T1000 (cell line): ENCODE data around the gene POLR3A.
"Not testable (repeated sequence)": the region's sequence is repeated elsewhere in the genome, so short reads cannot be mapped to it uniquely, and the experiment has no call there.

ENCODE experiments used
- DNase-seq: peaks from one replicate; lab custom pipeline; 2025; ENCODE audit warnings: mixed read lengths; lab: John Stamatoyannopoulos, UW

Gene POLR3A

GRCh38 chr10:78029269-78030226, at the start of gene POLR3A:
Gene POLR3A (minus strand): TSS chr10:78029515. CDS start chr10:78029407, 108 bp downstream.
- DNase-seq, result peak; percentile 94

GRCh38 chr10:78078539-78079330, 49.4 kb upstream of the POLR3A start:
- DNase-seq, result no peak

GRCh38 chr10:78075806-78076205, 46.5 kb upstream of the POLR3A start:
- DNase-seq, result not testable (repeated sequence)

GRCh38 chr10:78072504-78072903, 43.2 kb upstream of the POLR3A start:
- no peak for DNase-seq

- no peak for DNase-seq
Measured at GRCh38 chr10:78071857-78072179, 42.5 kb upstream of the POLR3A start.

- no peak for DNase-seq
Measured at GRCh38 chr10:78071140-78071856, 42.0 kb upstream of the POLR3A start.

GRCh38 chr10:78070726-78071125, 41.4 kb upstream of the POLR3A start:
- no peak for DNase-seq

- DNase-seq, result not testable (repeated sequence)
Measured at GRCh38 chr10:78070064-78070463, 40.7 kb upstream of the POLR3A start.

- DNase-seq, result no peak
Measured at GRCh38 chr10:78069151-78069550, 39.8 kb upstream of the POLR3A start.

- no peak for DNase-seq
Measured at GRCh38 chr10:78066728-78067430, 37.6 kb upstream of the POLR3A start.

- DNase-seq, result no peak
Measured at GRCh38 chr10:78066012-78066411, 36.7 kb upstream of the POLR3A start.

- no peak for DNase-seq
Measured at GRCh38 chr10:78065611-78066010, 36.3 kb upstream of the POLR3A start.

- DNase-seq, result not testable (repeated sequence)
Measured at GRCh38 chr10:78064919-78065318, 35.6 kb upstream of the POLR3A start.

GRCh38 chr10:78063236-78063635, 33.9 kb upstream of the POLR3A start:
- no peak for DNase-seq

- DNase-seq, result no peak
Measured at GRCh38 chr10:78062296-78062695, 33.0 kb upstream of the POLR3A start.

GRCh38 chr10:78059906-78060702, 30.8 kb upstream of the POLR3A start:
- no peak for DNase-seq

- DNase-seq, result no peak
Measured at GRCh38 chr10:78058562-78058961, 29.2 kb upstream of the POLR3A start.

- DNase-seq, result peak; percentile 13
Measured at GRCh38 chr10:78053211-78053868, 24.0 kb upstream of the POLR3A start.

- no peak for DNase-seq
Measured at GRCh38 chr10:78049851-78050250, 20.5 kb upstream of the POLR3A start.

- peak; percentile 78 for DNase-seq
Measured at GRCh38 chr10:78047314-78047891, 18.1 kb upstream of the POLR3A start.
